NOMO-1 (cell line): ENCODE results near the gene OR51L1.
"Not testable (repeated sequence)": the region's sequence is repeated elsewhere in the genome, so short reads cannot be mapped to it uniquely, and the experiment has no call there.

ENCODE experiments used
- DNase-seq, 2 experiments: peaks; one replicate each; lab custom pipeline; 2025; ENCODE audit not compliant: unreplicated experiment in 2 of 2; lab: John Stamatoyannopoulos, UW

The OR51L1 gene, protein sequence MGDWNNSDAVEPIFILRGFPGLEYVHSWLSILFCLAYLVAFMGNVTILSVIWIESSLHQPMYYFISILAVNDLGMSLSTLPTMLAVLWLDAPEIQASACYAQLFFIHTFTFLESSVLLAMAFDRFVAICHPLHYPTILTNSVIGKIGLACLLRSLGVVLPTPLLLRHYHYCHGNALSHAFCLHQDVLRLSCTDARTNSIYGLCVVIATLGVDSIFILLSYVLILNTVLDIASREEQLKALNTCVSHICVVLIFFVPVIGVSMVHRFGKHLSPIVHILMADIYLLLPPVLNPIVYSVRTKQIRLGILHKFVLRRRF

DNA sequence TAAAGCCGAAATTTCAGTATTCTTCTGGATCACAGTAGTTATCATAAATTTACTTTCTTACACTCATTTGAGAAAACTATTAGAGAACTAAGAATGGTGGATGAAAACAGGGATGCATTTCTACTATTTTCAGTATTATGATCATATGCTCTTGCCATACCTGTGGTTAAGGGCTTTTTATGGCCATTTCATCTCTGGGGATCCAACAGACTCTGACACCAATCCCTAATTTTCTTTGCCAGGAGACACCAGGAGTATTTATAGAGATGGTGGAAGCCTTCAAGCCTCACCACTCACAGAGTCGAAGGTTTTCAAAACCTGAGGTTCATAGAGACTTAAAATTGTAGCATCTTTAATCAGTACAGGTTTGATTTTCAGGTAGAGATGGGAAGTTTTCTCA, at the start of gene OR51L1:
TSS of gene OR51L1 (plus strand) at position 301 of the 400 bp plus-strand sequence. CDS start 4,132 bp downstream, outside the sequence.
- DNase-seq = no peak

DNA sequence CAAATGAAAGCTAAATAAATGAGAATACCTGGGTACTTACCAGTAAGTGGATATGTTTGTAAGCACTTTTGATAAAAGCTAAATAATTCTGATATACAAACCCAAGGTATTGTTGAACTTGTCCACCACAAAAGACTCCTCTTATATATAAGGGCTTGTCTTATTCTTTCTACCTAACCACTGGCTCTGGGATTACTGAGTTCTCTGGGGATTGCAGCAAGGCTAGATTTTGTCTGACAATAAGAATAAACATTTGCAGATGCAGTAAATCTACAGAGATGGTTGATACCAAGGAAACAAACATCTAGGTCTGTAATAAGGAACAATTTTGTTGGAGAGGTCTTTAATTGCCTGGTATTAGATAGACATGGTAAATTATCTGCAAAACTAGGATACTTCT, 47.1 kb upstream of the OR51L1 start, which contains the start of gene OR51A4:
TSS of gene OR51A4 (minus strand) at position 101 of the 400 bp plus-strand sequence. CDS start 505 bp downstream, outside the sequence.
- no peak for DNase-seq

DNA sequence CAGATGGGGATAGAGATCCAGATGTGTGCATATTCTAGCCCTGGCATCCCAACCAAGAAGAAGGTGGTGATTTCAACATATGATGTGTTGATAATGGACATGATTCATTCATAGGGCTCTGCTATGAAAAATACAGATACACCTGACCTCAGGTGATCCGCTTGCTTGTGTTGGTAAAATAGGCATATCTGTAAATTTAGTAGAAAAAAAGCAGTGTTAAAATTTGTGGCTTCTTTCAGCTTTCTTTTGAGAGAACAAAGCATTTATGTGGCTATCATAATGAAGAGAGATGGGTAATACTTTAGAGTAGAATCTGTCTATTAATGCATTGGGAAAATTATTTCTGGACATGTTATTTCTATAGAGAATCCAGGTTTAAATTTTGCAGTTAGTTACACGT, 39.0 kb upstream of the OR51L1 start, which contains the start of gene OR51A2:
TSS of gene OR51A2 (minus strand) at position 101 of the 400 bp plus-strand sequence. CDS start at position 101, 0 bp downstream.
- not testable (repeated sequence) for DNase-seq

DNA sequence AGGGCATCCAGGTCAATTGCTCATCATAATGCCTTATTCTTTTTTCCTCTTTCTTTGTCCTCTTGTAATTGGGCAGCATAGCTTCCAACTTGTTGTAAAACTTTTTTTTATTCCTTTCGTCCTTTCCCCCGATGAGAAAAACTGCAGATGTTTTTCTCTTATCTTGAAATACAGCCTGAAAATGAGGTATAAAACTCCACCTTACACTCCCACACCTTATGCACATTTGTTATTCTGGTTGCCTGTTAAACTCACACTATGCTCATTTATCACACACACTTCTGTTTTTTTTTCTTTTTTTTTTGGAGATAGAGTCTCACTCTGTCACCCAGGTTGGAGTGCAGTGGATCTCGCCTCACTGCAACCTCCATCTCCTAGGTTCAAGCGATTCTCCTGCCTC, 37.3 kb upstream of the OR51L1 start:
- DNase-seq = no peak

DNA sequence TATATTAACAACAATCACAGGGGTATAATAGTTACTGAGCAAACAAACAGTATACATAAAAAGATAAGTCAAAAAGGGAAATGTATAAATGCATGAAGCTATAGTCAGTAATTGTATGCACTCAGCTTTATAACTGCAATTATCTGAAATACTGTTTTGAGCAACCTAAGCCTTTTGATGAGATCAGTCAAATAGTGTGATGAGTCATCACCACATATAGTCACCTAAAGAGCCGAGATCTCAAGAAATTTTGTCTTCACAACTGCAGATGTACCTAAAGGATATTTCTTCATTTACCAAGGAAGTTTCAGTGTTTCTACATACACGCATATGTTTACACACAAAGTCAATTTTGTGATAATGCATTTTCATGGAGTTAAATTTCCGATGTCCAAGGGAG, 33.8 kb upstream of the OR51L1 start:
- DNase-seq = no peak

DNA sequence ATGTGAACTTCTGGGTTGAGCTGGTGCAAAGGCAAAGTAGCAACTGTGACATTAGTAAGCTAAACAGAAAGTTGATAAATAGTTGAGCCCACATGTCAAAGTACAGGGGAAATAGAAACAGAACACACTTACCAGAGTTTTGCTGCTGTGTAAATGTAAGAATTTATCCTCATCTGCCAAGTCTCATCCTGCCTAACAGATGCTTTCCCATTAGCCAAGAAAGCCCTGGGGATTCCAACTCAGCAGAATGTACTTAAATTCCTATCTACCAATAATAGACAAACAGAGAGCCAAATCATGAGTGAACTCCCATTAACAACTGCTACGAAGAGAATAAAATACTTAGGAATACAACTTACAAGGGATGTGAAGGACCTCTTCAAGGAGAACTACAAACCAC, 31.8 kb upstream of the OR51L1 start:
- DNase-seq = no peak

DNA sequence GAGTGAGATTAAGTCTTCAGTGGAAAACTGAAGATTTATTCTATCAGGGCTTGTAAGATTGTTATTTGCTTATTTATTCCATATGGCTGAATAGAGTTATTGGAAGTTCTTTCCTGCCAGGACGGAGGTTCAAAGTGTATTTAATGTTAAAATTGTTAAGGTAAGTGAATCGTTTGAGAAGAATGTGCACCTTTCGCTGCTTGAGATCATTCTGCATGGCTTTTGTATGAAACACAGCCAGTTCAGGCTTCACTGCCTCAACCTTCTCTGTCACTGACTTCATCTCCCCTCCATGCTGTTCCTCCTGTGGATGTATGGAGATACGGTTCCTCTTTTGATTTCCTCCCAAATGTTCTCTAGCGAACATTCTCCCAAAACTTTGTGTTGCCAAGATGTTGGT, 19.2 kb upstream of the OR51L1 start:
- no peak for DNase-seq

DNA sequence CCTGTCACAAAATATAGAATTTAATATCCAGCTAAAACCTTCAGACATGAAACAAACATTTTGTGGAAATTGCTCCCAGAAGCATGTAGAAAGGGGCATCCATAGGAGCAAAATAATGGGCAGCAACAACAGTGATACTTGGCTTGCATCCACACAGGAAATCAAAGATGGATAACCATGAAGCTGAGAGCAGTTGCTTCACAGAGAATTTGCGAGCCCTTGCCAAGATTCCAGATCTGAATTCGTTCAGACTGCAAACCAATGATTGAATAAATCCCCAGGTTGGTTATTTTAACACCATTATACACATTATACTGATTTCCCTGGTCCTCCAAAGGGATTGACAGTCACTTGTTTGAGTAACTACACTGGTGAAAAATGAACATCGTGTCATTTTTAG, 15.6 kb upstream of the OR51L1 start:
- no peak for DNase-seq

DNA sequence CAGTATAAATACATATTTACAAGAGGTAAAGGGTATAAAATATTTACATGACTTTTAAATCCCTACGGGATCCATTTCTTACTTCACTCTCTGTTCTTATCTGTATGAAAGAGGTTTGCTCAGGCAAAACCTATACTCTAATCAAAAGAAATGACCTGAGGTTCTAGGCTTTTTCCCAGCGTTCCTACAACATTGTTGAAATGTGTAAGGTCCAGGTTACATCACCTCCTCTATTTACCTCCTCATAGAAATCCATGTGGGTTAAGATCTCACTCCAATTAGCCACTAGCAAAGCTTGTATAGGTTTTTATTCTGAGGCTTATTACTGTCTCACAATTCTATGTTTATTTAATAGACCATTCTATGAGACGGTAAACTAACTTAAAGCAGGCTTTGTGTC, 12.0 kb upstream of the OR51L1 start:
- no peak for DNase-seq

DNA sequence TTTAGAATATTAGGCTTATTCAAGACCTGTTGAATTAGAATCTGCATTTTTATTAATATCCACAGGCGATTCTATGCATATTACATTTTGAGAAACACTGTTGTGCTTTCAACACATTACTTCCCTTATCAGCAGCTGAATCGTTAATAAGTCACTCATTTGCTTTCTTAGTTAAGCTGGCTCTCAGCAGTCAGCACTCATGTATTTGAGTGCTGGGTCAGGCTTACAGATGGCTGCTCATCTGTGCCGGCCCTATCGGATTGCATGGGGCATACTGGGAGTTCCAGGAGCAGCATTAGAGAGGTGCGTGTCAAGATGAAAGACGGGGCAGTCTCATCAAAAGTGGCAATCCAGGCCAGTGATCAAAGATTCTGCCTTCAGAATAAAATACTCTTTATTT, 10.8 kb upstream of the OR51L1 start:
- no peak for DNase-seq

DNA sequence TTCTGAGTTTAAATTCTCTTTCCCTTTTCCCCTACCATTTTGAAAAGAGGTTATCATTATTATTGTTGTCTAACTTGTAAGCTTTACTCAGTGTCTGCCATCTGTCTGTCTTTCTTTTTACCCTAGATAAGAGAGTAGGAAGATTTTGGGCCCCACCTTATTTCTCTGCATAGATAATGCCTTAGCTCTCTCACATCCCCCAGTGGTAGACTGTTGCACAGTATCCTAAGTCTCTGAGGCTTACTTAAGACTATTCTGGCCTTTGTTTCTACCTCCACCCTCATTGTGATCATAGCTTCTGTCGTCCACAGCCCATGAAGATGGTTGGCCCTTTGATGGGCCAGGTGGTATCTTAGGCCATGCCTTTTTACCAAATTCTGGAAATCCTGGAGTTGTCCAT, 3.6 kb upstream of the OR51L1 start:
- DNase-seq = no peak

DNA sequence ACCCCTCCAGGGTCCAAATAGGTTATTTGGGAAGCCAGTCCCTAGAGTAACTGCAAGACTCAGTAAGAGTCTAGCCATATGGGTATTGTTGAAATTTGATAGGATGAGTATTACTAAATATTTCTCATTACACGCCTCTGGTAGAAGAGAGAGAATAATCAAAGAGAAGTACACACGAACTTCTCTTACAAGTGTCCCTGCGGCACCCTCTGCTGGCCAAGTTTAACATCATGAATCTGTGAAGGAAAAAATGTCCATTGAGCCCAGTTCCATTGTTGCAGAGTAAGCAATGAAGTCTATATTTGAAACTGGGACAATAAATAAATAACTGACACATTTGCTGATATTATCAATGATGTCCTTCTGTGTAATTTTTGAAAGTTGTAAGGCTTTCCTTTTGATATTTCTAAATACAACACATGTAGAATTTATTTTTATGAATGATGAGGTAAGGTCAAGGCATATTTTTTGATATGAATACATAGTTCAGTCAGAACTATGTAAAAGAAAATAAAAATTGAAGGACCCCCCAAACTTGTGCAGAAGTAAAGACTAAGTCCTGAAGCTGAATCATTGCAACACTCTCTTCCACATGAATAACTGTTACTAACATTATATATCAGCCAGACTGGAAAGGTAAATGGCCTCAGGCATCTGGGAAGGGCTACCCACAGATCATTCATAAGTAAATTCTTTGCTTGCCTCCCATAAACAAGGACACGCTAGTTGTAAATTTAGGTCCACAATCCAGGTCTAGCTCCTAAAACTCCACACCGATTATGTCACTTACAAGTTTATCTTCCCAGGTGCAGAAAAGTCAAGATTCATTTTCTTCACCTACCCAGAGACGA, 10.0 kb downstream of the OR51L1 start:
- peak; percentile 7 to 39 for DNase-seq

DNA sequence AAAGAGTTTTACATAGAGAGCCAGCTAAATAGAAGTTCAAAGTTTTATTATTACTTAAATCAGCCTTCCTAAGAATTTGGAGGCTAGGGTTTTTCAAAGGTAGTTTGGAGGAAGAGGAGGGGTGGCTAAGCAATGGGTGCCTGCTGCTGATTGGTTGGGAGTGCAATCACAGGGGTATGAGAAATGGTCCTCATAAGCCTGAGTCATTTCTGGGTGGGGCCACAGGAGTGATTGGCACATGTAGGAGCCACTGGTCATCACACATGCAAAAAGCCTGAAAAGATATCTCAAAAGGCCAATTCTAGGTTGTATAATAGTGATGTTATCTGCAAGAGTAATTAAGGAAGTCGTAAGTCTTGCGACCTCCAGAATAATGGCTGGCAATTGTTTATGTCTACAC, 12.9 kb downstream of the OR51L1 start:
- DNase-seq = no peak

DNA sequence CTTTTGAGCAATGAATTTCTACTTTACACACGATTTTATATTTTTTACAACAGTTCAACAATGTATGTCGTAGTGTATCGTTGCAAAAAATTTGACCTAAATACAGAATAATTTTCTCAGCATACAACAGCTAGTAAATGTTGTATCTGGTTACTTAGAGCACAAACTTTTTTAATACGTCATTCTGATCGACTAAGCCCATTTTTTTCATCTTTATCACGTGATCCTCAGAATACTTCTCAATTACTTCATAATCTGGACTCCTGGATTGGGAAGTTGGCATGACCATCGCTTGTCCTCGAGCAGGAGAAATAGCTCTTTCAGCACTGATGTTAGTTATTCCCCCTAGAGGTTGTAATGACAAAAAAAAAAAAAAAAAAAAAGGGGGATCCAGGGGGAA, 16.6 kb downstream of the OR51L1 start:
- no peak for DNase-seq

DNA sequence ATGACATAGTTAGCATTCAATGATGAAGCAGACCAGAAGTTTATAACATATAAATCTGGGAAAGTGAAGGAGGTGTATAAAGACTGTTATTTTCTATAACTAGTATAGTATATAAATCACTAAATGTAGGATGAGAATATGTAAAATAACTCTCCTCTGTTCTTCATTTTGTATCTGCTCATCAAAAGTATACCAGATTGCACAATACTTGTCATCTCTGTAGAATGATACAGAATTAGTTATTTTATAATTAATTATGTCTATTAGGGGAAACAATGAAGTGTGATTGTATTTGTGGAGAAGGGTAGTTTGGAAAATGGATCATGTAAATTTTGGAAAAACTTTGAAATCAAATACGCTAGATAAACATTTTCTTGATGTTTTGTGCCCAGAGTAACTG, 18.4 kb downstream of the OR51L1 start:
- no peak for DNase-seq

DNA sequence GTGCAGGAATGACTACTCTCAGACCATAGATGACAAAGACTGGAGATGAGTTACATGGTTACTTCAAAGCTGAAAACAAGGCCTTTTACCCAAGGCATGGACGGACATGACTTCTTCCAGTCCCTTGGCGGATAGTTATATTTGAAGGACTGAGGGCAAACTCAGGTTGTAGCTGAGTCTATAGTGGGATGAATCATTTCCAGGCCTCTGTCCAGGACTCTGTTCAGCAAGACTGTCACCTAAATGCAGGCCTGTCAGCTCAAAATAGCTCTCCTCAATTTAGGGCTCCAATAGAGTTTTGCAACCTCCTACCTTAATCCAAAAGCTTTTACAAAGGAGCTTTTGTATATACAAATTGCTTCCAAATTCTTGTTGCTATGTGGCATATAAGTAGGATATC, 27.3 kb downstream of the OR51L1 start:
- DNase-seq = no peak

DNA sequence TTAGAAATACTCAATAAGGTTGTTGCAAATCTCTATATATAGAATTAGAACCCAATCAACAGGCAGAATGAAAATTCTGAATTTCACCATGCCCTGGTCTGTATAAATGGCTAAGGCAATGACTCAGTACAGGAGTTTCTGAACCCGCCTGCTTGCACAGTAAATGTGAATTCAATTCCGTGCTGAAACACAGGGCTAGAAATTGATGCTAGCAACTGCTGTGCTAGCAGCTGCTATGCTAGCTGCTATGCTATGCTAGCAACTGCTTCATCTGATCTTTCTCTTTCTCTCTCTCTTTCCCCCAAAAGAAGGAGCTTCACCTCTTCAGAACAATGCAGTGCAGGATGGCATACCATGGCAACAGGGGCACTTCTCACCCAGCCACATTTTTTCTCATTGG, 42.0 kb downstream of the OR51L1 start:
- no peak for DNase-seq

DNA sequence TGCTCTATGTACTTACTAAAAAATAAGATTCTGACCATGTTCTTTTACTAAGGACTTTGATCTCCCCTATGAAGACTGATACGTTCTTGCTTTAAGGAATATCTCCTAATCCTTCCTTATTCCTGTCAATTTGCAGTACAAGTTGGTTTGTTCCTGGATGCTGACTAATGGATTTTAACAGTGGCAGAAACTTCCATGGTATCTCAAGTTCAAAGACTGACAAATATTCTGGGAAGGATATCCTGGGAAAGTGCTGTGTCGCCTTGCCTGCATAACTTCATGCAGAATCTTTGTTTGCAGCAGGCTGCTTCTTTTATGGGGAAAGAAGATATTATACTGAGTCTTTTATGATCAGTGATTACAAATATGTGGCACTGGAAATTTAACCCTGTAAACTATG, 43.3 kb downstream of the OR51L1 start:
- DNase-seq = no peak

DNA sequence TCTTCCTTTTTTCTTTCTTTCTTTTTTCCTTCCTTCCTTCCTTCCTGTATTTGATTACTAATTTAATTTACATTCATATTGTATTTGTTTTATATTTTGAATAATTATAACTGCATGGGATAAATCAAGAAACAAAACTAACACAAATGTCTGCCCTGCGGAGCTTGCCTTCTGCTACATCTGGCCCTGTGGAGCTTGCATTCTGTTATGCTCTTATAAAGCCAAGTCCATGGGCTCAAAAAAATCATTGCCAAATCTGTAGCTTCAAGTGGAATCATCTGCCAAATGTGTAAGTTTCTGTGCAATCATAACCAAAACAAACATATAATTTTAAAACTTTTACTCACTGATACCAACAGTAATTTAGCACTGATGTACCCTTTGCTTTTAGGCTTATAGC, 43.7 kb downstream of the OR51L1 start:
- no peak for DNase-seq

DNA sequence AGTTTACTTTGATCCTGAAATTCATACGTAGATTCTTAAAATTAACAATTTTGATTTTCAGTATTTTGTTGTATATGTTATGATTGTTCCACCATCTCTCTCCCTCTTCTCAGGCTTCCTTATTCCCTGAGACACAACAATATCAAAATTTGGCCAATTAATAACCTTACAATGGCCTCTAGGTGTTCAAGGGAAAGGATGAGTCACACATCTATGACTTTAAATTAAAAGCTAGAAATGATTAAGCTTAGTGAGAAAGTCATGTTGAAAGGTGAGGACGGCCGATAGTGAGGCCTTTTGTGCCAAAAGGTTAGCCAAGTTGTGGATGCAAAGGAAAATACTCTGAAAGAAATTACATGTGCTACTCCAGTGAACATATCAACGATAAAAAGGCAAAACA, 46.2 kb downstream of the OR51L1 start:
- no peak for DNase-seq

DNA sequence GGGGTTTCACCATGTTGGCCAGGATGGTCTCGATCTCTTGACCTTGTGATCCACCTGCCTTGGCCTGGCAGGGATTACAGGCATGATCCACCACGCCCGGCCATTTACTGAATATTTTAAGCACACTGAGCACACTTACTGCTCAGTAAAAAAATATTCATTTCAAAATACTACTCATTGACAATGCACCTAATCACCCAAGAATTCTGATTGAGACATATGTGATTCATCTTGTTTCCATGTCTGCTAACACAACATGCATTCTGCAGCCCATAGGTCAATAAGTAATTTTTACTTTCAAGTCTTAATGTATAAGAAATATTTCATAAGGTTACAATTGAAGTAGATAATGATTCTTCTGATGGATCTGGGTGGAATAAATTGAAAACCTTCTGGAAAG, 47.4 kb downstream of the OR51L1 start:
- no peak for DNase-seq

DNA sequence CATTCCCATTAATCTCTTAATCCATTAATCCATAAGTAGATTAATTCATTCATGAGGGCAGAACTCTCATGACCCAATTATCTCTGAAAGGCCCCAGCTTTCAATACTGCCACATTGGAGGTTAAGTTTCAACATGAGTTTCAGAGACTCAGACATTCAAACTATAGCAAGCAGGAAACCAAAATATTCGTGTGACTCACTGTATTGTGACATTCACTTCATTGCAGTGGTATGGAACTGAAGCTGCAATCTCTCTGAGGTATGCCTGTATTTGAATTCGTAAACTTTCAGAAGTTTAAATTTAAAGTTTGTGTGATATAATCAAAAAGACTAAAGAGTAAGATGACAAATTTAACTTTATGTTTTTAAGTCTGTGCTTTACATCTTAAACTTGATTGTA, 48.7 kb downstream of the OR51L1 start:
- peak in 1 of 2 experiments; percentile 30 for DNase-seq
